Right cardiac atrium (tissue), 5 donors: ENCODE data around the gene LDHD. TPM values are rescaled to one million over a fixed set of nuclear protein-coding genes. Genes with fewer than 3 reads are reported as not detected.
A peak's percentile ranks its signal among the peaks of the same experiment; 100 is the strongest.

Experiments used
- ATAC-seq, 2 donors: fragments of 200-7000 bp; cut with Tn5 transposase; one replicate each; pipeline versions ENCODE4 v1.8.0 to v1.9.1; 2020; ENCODE audit warnings: moderate library complexity in 2 of 2, mild to moderate bottlenecking in 1 of 2
- DNase-seq, 3 donors: peaks; one replicate each; pipeline ENCODE4 v3.0.0-alpha.2; 2020
- H3K27ac ChIP-seq: one replicate; pipeline ENCODE4 v1.5.1; 2013; ENCODE audit warnings: mild to moderate bottlenecking, low read length, control low read depth, moderate library complexity
- H3K27me3 ChIP-seq: one replicate; pipeline ENCODE4 v1.6.1; 2013; ENCODE audit not compliant: control insufficient read depth, insufficient read depth
- H3K4me1 ChIP-seq: one replicate; pipeline ENCODE4 v1.6.1; 2013; ENCODE audit warnings: low read length; ENCODE audit not compliant: control insufficient read depth, insufficient read depth
- H3K4me3 ChIP-seq: one replicate; pipeline ENCODE4 v1.5.1; 2013; ENCODE audit warnings: low read length, control low read depth
- H3K9me3 ChIP-seq: one replicate; pipeline ENCODE4 v1.6.1; 2013; ENCODE audit warnings: low read length; ENCODE audit not compliant: control insufficient read depth
- WGBS: extraction: QIAGEN DNeasy Blood & Tissue Kit; methylation state at CpG from one replicate; pipeline ENCODE4 v1.1.7; 2013; 5-methylcytosine and 5-hydroxymethylcytosine counted together
- intact Hi-C, 4 donors: fragments of 100-400 bp; cut with DNase I; formaldehyde crosslinking; loops; one replicate each; pipeline versions ENCODE4 v1.11.0 to v1.14.0; 2022 to 2023
- polyA plus RNA-seq: library from polyadenylated mRNA; stranded (reverse); fragments of 200-250 nt; gene quantifications from one replicate; pipeline ENCODE4 v1.2.3, GENCODE V29; 2013
- total RNA-seq, 4 donors: library from RNA; stranded (reverse); fragmentation: NEBNext Ultra II Directional; extraction: Animal tissue kit (Norgen Biotek cat#: 25700); gene quantifications; one replicate each; pipeline ENCODE4 v1.2.1, GENCODE V29; 2021
- donor health status: healthy with polysubstance abuse.
- donor health status: DM: no; HTN: yes; CAD: no.
- donor health status: DM: no; HTN: no; CAD: no.
- donor health status: DM: no; HTN: yes; CAD: no; lungs with severe emphysema.
- donor health status: DM: yes; HTN: yes; CAD: no.

Gene LDHD
- total and polyA plus RNA-seq, 5 donors, result 28.2 to 56.5 (median 43.5) TPM

- DNase-seq (peak in 2 of 3 donors; percentile 48 to 58), ATAC-seq (no peak)
- H3K27me3 ChIP-seq, result no peaks in the 10 kb centered on the region
- intact Hi-C loops, result loop anchor here in 1 of 4 donors (5.0 kb wide), 1 partner anchor 117 kb away; the partner anchor contains the start of gene ZNRF1
- no peaks in the 10 kb centered on the region for H3K9me3 ChIP-seq
- peaks cover under 1% of the 10 kb centered on the region for H3K4me1 ChIP-seq
- H3K4me3 ChIP-seq, result no peak overlapping the region
- H3K27ac ChIP-seq, result no peak overlapping the region
- WGBS, result 89% methylated on average over 44 of the region's 44 CpGs
Observed at GRCh38 chr16:75114179-75114945, 2.2 kb downstream of the LDHD start.

DNA sequence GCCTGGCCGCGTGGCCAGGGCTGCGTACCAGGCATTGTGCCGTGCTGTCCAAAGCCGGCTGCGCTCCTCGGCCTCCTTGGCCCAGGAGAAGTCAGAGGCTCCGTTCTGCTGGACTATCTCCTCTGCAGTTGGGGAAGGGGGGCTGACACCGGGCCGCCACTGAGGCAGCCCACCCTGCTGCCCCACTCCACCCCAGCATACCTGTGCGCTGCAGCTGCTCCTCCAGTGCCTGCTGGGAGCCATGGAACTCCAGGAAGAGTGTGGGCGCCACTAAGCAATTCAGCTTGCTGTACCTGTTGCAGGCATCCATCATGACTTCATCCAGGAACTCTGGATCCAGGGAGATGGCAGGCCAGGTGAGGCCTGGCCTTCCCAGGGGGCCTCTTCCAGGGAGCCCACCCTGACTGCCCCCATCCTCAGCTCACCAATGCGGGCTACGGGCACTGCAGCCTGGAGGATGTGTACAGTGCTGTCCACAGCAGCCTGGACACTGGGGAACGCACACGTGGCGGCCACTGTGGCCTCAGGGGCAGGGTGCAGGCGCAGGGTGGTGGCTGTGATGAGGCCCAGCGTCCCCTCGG is 2.9 kb downstream of the LDHD start:
- WGBS, result 88% methylated on average over 20 of the region's 20 CpGs
- no peak for DNase-seq
- H3K4me1 ChIP-seq, result peaks cover 3% of the 10 kb centered on the region

DNA sequence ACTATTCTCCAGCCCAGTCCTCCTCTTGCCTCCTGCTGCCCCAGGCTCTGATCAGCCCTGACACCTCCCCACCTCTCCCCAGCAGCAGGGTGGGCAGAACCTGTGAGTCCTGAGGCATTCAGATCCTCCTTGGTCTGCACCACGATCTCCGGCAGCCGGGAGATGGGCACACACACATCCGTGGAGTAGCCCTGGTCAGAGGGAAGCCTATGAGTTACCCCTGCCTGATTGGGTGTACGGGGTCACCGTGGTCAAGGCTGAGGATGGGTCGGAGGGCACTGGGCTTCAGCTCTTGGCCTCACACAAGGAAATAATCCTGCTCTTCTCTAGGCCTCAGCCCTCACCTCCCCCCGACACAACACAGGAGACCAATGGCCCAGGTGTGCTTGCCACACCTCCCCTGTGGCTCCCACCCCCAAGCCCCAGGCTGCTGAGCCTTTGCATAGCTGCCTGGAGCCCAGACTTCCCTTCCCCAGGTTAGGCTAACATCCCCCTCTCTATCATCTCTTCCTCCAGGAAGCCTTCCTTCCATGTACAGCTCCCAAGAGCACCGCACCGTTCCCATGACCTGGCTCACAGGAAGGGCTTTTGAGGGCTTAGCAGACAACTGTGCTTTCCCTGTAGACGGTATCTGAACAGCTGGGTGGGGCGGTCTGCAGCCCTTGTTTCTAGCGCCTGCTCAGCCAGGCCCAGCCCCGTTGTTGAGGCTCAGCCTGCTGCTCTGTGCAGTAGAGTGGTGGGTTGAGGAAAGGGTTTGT is 3.7 kb downstream of the LDHD start:
- H3K4me1 ChIP-seq, result peaks cover 3% of the 10 kb centered on the region
- H3K4me3 ChIP-seq, result no peak overlapping the region
- intact Hi-C loops, result loop anchor here in 1 of 4 donors (5.0 kb wide), 1 partner anchor 116 kb away; the partner anchor contains the start of gene ZNRF1
- no peaks in the 10 kb centered on the region for H3K27me3 ChIP-seq
- ATAC-seq (no peak), DNase-seq (no peak)
- no peak overlapping the region for H3K27ac ChIP-seq
- no peaks in the 10 kb centered on the region for H3K9me3 ChIP-seq
- 62% methylated on average over 14 of the region's 14 CpGs for WGBS

More for the DNA sequence above, 2.9 kb downstream of the LDHD start:
- H3K27ac ChIP-seq, result no peak overlapping the region
- intact Hi-C loops, result loop anchor here in 1 of 4 donors (5.0 kb wide), 1 partner anchor 116 kb away; the partner anchor contains the start of gene ZNRF1
- no peak for ATAC-seq
- no peak overlapping the region for H3K4me3 ChIP-seq
- H3K27me3 ChIP-seq, result no peaks in the 10 kb centered on the region
- no peaks in the 10 kb centered on the region for H3K9me3 ChIP-seq

DNA sequence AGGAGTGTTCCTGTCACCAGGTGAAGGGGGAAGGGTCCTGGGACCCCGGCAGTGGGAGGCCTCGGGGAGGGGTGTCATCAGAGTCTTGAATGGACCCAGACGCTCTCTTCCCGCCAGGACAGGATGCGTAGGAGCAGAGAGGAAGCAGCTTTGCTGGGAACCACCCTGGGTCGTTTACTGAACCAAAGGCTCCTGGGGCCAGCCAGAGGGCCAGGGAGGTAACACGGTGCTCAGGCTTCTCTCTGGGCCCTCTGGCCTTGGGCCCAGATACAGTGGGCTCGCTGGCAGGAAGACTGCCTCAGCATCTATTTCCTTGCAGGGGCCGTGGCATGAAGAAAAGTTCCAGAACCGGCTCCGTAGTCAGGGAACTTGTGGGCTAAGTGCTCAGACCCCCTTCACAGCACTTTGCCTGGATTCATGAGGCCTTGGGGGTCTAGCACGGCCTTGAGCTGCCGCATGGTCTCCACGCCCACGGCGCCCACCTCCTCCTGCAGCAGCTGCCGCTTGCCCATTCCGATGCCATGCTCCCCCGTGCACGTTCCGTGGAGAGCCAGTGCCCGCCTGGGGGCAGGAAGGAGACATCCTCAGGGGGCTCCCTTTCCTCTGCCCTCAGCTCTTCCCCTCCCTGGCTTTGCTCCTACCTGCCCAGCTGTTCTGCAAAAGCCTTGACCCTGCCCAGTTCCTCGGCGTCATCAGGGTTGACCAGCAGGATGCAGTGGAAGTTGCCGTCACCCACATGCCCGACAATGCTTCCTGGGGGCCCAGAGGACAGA is 4.4 kb downstream of the LDHD start:
- intact Hi-C loops, result loop anchor here (2.0 to 5.0 kb wide), 2 partner anchors 113 to 115 kb away; partner anchors contain the start of gene ZNRF1 (in 4 of the 4)
- Histone ChIP-seq H3K4me3 (no peak overlapping the region), H3K9me3 (no peaks in the 10 kb centered on the region), H3K4me1 (peaks cover 3% of the 10 kb centered on the region), H3K27ac (peak overlapping the region; percentile 72), H3K27me3 (no peaks in the 10 kb centered on the region)
- ATAC-seq (peak in 1 of 2 donors; percentile 27), DNase-seq (peak in 2 of 3 donors; percentile 72 to 73)
- WGBS, result 38% methylated on average over 26 of the region's 26 CpGs

- ATAC-seq (peak in 1 of 2 donors; percentile 7), DNase-seq (no peak)
- Histone ChIP-seq H3K27me3 (no peaks in the 10 kb centered on the region), H3K27ac (peak overlapping the region; percentile 72), H3K4me3 (no peak overlapping the region), H3K4me1 (peaks cover 3% of the 10 kb centered on the region), H3K9me3 (no peaks in the 10 kb centered on the region)
- WGBS, result 34% methylated on average over 7 of the region's 7 CpGs
- intact Hi-C loops, result loop anchor here (2.0 to 5.0 kb wide), 2 partner anchors 113 to 114 kb away; partner anchors contain the start of gene ZNRF1 (in 4 of the 4)
Observed at GRCh38 chr16:75111514-75111940, 5.1 kb downstream of the LDHD start.

DNA sequence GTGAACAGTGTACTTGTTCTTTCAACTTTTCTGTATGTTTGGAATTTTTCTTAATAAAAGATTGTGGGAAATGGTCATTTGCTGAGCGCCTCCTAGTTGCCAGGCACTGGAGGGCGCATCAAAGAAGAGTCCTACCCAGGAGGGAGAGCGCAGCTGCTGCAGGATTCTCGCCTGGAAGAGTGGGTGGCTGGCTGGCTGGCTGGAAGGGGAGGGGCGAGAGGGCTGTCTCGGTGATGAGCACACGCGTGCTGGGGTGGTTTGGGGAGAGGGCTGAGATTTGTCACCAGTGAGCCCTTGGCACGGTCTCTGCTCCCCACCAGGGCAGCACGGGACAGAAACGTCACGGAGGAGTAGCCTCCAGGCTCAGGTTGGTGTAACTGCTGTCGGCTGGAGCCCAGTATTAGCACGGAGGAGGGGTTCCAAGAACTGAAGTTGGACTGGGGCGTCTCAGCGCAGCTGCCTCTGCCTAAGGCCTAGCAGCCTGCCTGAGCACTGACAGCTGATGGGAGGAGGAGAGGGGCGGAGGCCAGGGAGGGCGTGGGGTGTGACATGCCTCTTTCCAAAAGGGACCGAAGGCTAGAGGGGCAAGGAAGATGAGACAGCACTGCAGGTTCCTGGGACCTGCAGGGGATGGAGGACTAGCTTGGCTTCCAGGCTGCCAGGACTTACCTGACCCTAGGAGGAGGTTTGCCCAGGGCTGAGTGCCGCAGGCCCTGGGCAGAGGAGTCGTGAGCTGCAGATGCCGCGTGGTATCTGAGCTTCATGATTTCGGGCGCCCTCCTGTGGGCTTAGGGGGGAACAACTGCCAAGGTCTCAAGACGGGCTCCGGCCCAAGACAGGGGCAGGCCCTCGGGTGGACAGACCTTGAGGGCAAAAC is 5.7 kb downstream of the LDHD start:
- 15% methylated on average over 28 of the region's 28 CpGs for WGBS
- intact Hi-C loops, result loop anchor here (2.0 to 5.0 kb wide), 2 partner anchors 112 to 114 kb away; partner anchors contain the start of gene ZNRF1 (in 4 of the 4)
- Histone ChIP-seq H3K27me3 (no peaks in the 10 kb centered on the region), H3K4me3 (no peak overlapping the region), H3K4me1 (peaks cover 5% of the 10 kb centered on the region), H3K9me3 (no peaks in the 10 kb centered on the region), H3K27ac (peak overlapping the region; percentile 79)
- ATAC-seq (peak; percentile 73 to 76), DNase-seq (peak; percentile 88 to 96 (median 94))

- ATAC-seq, result peak; percentile 42 to 57
- 53% methylated on average over 10 of the region's 10 CpGs for WGBS
- intact Hi-C loops, result loop anchor here (2.0 to 5.0 kb wide), 2 partner anchors 111 to 112 kb away; partner anchors contain the start of gene ZNRF1 (in 4 of the 4)
- DNase-seq, result peak; percentile 52 to 87 (median 78)
- Histone ChIP-seq H3K9me3 (no peaks in the 10 kb centered on the region), H3K27me3 (no peaks in the 10 kb centered on the region), H3K4me3 (no peak overlapping the region), H3K27ac (peak overlapping the region; percentile 76), H3K4me1 (peaks cover 12% of the 10 kb centered on the region)
Observed at GRCh38 chr16:75109732-75110243, 6.8 kb downstream of the LDHD start.

DNA sequence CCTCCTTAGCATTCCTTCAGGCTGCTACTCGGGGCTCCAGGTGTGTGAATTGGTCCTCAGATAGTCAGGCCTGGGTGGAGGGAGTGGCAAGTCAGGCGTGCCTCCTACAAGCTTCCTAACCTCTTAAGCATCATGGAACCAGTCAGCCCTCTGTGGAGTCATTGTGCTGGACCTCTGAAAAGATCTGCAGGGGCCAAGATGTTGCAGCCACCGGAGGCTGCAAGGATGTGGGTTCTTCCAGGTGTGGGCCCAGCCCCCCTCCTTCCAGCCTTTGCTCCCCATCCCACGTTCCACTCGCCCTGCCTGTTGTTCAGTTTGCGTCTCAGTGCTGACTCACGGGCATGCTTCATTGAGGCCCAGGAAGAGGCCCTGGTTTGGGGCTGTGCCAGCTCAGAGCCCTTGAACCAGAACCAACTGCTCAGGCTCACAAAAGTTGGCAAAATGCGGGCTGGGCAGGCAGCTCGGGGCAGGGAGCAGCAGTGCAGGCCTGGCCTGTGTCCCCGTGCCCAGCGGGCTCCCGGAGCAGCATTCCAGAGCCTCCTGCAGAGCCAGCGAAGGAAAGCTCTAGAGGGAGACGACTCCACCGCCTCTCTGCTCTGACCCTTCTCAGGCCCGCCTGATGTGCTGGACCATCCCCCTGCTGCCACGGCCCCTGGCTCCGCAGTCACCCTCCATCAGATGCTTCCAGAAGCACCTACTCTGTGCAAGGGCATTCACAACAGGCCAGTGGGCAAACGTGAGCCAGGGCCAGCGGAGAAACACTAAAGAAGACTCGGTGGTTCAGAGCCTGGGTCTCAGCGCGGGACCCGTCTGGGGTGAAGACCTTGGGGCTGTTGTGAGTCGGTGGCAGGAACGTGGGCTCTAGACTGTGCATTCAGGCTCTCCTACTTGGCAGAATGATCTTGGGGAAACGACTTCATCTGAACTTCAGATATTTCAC is 7.5 kb downstream of the LDHD start:
- peak; percentile 12 to 38 for ATAC-seq
- intact Hi-C loops, result no loop called here
- Histone ChIP-seq H3K27me3 (no peaks in the 10 kb centered on the region), H3K27ac (peak overlapping the region; percentile 76), H3K4me1 (peaks cover 12% of the 10 kb centered on the region), H3K9me3 (no peaks in the 10 kb centered on the region), H3K4me3 (no peak overlapping the region)
- DNase-seq, result peak; percentile 78 to 89 (median 87)
- WGBS, result 58% methylated on average over 27 of the region's 27 CpGs
